Measurements from ENCODE around the gene QARS1. TPM values are rescaled to one million over a fixed set of nuclear protein-coding genes. Genes with fewer than 3 reads are reported as not detected.

The QARS1 gene
- total RNA-seq, 1 donor from 2014 or later = 416 TPM

GRCh38 chr3:49092938-49093852, 11.4 kb downstream of the QARS1 start:
- Mint-ChIP-seq H3K27me3 (ENCODE audit: unreplicated experiment) (peaks cover 16% of the 10 kb centered on the region), H3K36me3 (ENCODE audit: low read depth, unreplicated experiment) (peaks cover 2% of the 10 kb centered on the region), H3K4me3 (ENCODE audit: unreplicated experiment) (peak overlapping the region; percentile 95), H3K4me1 (ENCODE audit: unreplicated experiment) (peaks cover 8% of the 10 kb centered on the region), H3K27ac (ENCODE audit: unreplicated experiment) (peak overlapping the region; percentile 96), H3K9me3 (ENCODE audit: unreplicated experiment) (no peaks in the 10 kb centered on the region)
- TF ChIP-seq CTCF (IDR thresholded peaks at IDR 0.05; ENCODE audit: unreplicated experiment) = no peak
- DNase-seq (ENCODE audit: low spot score) = peak; percentile 81

GRCh38 chr3:49081429-49081828, 23.1 kb downstream of the QARS1 start:
- Mint-ChIP-seq H3K4me1 (ENCODE audit: unreplicated experiment) (no peaks in the 10 kb centered on the region), H3K36me3 (ENCODE audit: low read depth, unreplicated experiment) (peaks cover 4% of the 10 kb centered on the region), H3K4me3 (ENCODE audit: unreplicated experiment) (no peak overlapping the region), H3K27ac (ENCODE audit: unreplicated experiment) (no peak overlapping the region), H3K27me3 (ENCODE audit: unreplicated experiment) (no peaks in the 10 kb centered on the region), H3K9me3 (ENCODE audit: unreplicated experiment) (no peaks in the 10 kb centered on the region)
- TF ChIP-seq CTCF (IDR thresholded peaks at IDR 0.05; ENCODE audit: unreplicated experiment) = no peak
- DNase-seq (ENCODE audit: low spot score) = no peak

GRCh38 chr3:49079270-49079669, 25.3 kb downstream of the QARS1 start:
- H3K4me1 Mint-ChIP-seq (ENCODE audit: unreplicated experiment) = no peaks in the 10 kb centered on the region
- H3K4me3 Mint-ChIP-seq (ENCODE audit: unreplicated experiment) = no peak overlapping the region
- no peaks in the 10 kb centered on the region for H3K9me3 Mint-ChIP-seq (ENCODE audit: unreplicated experiment)
- no peak for TF ChIP-seq CTCF (IDR thresholded peaks at IDR 0.05; ENCODE audit: unreplicated experiment)
- no peak overlapping the region for H3K27ac Mint-ChIP-seq (ENCODE audit: unreplicated experiment)
- DNase-seq (ENCODE audit: low spot score) = no peak
- no peaks in the 10 kb centered on the region for H3K27me3 Mint-ChIP-seq (ENCODE audit: unreplicated experiment)
- H3K36me3 Mint-ChIP-seq (ENCODE audit: low read depth, unreplicated experiment) = peaks cover 7% of the 10 kb centered on the region

GRCh38 chr3:49076646-49077045, 27.9 kb downstream of the QARS1 start:
- DNase-seq (ENCODE audit: low spot score) = no peak
- no peak overlapping the region for H3K4me3 Mint-ChIP-seq (ENCODE audit: unreplicated experiment)
- peaks cover 19% of the 10 kb centered on the region for H3K36me3 Mint-ChIP-seq (ENCODE audit: low read depth, unreplicated experiment)
- H3K4me1 Mint-ChIP-seq (ENCODE audit: unreplicated experiment) = no peaks in the 10 kb centered on the region
- H3K27ac Mint-ChIP-seq (ENCODE audit: unreplicated experiment) = no peak overlapping the region
- no peaks in the 10 kb centered on the region for H3K27me3 Mint-ChIP-seq (ENCODE audit: unreplicated experiment)
- no peak for TF ChIP-seq CTCF (IDR thresholded peaks at IDR 0.05; ENCODE audit: unreplicated experiment)
- H3K9me3 Mint-ChIP-seq (ENCODE audit: unreplicated experiment) = no peaks in the 10 kb centered on the region

GRCh38 chr3:49076116-49076515, 28.4 kb downstream of the QARS1 start:
- Mint-ChIP-seq H3K4me1 (ENCODE audit: unreplicated experiment) (no peaks in the 10 kb centered on the region), H3K27me3 (ENCODE audit: unreplicated experiment) (no peaks in the 10 kb centered on the region), H3K27ac (ENCODE audit: unreplicated experiment) (no peak overlapping the region), H3K4me3 (ENCODE audit: unreplicated experiment) (no peak overlapping the region), H3K36me3 (ENCODE audit: low read depth, unreplicated experiment) (peaks cover 23% of the 10 kb centered on the region), H3K9me3 (ENCODE audit: unreplicated experiment) (no peaks in the 10 kb centered on the region)
- TF ChIP-seq CTCF (IDR thresholded peaks at IDR 0.05; ENCODE audit: unreplicated experiment) = no peak
- no peak for DNase-seq (ENCODE audit: low spot score)

All from endothelial cell (in vitro differentiated cells).